EH (cell line): ENCODE results near the gene ZNF57.
"Not testable (repeated sequence)": the region's sequence is repeated elsewhere in the genome, so short reads cannot be mapped to it uniquely, and the experiment has no call there.

Source experiments
- DNase-seq: peaks from one replicate; pipeline ENCODE4 v3.0.0-alpha.2; 2015; ENCODE audit warnings: low read depth

The ZNF57 gene

GRCh38 chr19:2952953-2953481 is 52.3 kb downstream of the ZNF57 start:
- no peak for DNase-seq

- no peak for DNase-seq
Measured at GRCh38 chr19:2957160-2957559, 56.4 kb downstream of the ZNF57 start.

GRCh38 chr19:2960120-2960519 is 59.4 kb downstream of the ZNF57 start:
- no peak for DNase-seq

- DNase-seq, result peak; percentile 82
Measured at GRCh38 chr19:2962018-2962670, 61.4 kb downstream of the ZNF57 start.

- DNase-seq, result no peak
Measured at GRCh38 chr19:2963122-2963521, 62.4 kb downstream of the ZNF57 start.

GRCh38 chr19:2963631-2964030 is 62.9 kb downstream of the ZNF57 start:
- DNase-seq, result not testable (repeated sequence)

- DNase-seq, result no peak
Measured at GRCh38 chr19:2964874-2965273, 64.1 kb downstream of the ZNF57 start.

- DNase-seq, result no peak
Measured at GRCh38 chr19:2967972-2968371, 67.2 kb downstream of the ZNF57 start.
